HG03103 (cell line): ENCODE measurements around the gene CRAT.
A peak's percentile ranks its signal among the peaks of the same experiment; 100 is the strongest.
"Not testable (repeated sequence)": the region's sequence is repeated elsewhere in the genome, so short reads cannot be mapped to it uniquely, and the experiment has no call there.

ENCODE experiments used
- ATAC-seq: cut with Tn5 transposase; IDR thresholded peaks from one replicate; pipeline ENCODE4 v1.9.1; 2021; ENCODE audit warnings: low read depth; ENCODE audit not compliant: unreplicated experiment

CRAT gene

GRCh38 chr9:129139233-129139992, 28.8 kb upstream of the CRAT start:
- ATAC-seq = peak; percentile 8

GRCh38 chr9:129138476-129139232, 28.1 kb upstream of the CRAT start:
- no peak for ATAC-seq

- ATAC-seq = no peak
Observed at GRCh38 chr9:129138144-129138462, 27.5 kb upstream of the CRAT start.

GRCh38 chr9:129137292-129138143, 26.9 kb upstream of the CRAT start:
- no peak for ATAC-seq

GRCh38 chr9:129136446-129137035, 25.9 kb upstream of the CRAT start:
- no peak for ATAC-seq

DNA sequence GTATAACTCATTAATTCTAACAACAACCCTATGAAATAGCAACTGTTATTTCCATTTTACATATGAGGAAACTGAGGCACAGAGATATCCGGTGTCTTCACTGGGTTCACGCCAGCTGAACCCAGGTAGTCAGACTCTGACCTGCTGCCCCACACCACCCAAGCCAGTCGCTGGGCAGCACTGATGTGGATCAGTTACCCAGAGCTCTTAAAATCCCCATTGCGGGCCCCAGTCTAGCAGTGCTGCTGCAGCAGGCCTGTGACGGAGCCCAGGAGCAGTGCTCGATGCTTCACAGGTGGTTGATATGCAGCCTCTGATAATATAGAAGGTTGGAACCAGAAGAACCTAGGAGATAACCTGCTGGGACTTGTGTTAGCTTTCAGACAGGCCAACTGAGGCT, 24.9 kb upstream of the CRAT start:
- no peak for ATAC-seq

GRCh38 chr9:129133082-129133481, 22.5 kb upstream of the CRAT start:
- ATAC-seq = no peak

DNA sequence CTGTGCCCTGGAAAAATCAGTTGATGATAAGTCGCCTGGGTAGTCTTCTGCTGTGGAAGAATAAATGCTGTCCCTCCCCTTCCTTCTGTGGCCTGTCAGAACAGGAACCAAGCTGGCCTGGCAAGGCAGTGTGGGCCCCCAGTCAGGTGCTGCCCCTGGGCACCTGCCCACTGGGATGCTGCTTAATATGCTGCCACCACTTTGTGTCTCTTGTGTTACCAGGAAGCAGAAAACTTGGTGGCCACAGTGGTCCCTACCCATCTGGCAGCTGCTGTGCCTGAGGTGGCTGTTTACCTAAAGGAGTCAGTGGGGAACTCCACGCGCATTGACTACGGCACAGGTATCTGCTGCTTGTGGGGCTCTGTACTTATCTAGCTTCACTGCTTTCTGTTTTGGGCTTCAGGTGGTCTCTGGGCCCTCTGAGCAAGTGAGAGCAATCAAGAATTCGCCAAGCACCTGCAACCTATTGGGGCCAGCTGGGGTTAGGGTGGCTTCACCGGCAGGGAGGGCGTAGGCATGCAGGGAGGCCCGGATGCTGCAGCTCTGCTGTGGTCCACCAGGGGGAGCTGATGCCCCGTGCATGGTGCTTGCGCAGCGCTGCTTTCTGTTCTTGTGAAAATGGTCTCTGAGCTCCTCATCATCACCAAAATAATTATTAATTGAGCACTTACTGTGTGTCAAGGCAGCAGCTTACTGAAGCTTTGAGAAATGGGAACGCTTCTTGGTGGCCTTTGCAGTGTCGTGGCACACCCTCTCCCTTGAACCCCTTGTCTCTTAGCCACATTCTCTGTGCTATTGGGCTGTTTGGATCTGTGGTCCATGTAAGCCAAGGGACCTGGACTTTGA, 20.9 kb upstream of the CRAT start:
- no peak for ATAC-seq

DNA sequence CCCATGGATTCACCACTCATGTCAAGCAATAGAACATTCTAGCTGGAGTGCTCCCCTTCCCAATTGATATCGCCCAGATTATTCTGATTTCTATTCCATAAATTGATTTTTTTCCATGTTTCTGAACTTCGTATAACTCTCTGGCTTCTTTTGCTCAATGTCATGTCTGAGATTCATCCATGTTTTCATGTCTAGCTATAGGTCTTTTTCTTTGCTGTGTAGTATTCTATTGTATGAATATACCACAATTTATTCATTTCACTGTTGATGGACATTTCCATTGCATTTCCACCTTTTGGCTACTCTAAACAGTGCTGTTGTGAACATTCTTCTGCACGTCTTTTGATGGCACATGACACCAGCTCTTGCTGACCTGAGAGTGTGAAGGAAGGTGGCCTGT, 20.2 kb upstream of the CRAT start:
- ATAC-seq = no peak

- ATAC-seq = not testable (repeated sequence)
Observed at GRCh38 chr9:129130271-129130670, 19.7 kb upstream of the CRAT start.

GRCh38 chr9:129128689-129129088, 18.1 kb upstream of the CRAT start:
- ATAC-seq = no peak

- no peak for ATAC-seq
Observed at GRCh38 chr9:129126749-129127618, 16.4 kb upstream of the CRAT start.

DNA sequence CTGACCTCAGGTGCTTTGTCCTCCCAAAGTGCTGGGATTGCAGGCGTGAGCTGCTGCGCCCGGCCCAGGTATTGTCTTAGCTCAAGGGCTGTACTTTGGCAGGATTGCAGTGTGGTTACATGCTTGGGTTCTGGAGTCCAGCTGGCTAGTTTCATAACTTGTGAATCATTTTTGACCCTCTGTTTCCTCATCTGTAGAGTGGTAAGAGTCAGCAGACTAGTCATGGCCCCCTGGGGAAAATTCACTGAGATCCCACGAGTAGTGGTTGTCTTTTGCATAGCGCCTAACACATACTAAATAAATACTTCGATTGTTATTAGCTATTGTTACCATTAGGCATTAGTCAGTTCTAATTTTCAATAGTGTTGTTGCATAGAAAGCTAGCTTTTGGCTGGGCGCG, 14.9 kb upstream of the CRAT start:
- ATAC-seq = no peak

DNA sequence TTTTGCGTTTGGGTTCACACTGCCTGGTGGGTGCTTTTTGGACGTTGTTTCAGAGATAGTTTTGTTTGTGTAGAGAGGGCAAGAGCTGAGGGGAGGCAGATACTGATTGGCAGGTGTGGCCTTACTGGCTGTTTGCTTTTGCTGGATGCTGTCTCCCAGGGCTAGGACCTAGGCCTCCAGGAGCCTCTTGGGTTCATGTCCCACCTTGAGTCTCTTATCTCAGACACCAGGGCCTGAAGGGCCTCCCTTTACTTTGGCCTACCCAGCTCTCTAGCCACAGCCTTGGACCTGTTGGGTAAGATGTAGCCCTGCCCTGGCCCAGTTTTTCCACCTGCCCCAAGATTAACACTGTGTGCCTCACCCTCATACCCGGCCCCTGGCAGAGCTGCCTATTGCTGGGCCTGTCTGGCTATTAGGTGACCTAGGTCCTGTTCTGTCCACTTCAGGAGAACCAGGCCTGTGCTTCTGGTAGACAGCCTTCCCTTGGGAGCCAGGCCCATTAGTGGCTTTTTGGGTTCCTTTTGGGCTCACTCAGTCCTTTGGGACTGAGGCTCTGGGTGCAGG, 14.0 kb upstream of the CRAT start:
- no peak for ATAC-seq

GRCh38 chr9:129122976-129123375, 12.4 kb upstream of the CRAT start:
- not testable (repeated sequence) for ATAC-seq

GRCh38 chr9:129122133-129122532, 11.5 kb upstream of the CRAT start:
- no peak for ATAC-seq

DNA sequence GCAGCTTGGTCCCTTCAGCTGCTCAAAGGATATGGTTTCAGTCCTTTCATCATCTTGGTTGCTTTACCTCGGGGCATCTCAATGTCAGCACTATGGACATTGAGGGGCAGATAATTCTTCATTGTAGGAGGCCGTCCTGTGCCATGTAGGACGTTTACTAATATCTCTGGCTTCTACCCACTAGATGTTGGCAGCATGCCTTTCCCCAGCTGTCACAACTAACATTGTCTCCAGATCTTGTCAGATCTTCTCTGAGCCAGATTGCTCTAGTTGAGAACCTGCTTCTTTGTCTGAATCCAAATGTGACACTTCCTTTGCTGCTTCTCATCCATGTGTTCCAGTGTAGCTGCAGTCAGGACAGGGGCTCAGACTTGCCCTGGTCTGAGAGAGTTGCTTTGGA, 10.9 kb upstream of the CRAT start:
- no peak for ATAC-seq

GRCh38 chr9:129118799-129119198, 8.2 kb upstream of the CRAT start:
- ATAC-seq = no peak
